ENCODE measurements around the gene TEAD1. TPM values are rescaled to one million over a fixed set of nuclear protein-coding genes. Genes with fewer than 3 reads are reported as not detected.

TEAD1 gene
- total RNA-seq, 4 donors from 2014 or later = 71.5 to 109 (median 88.5) TPM

GRCh38 chr11:12701811-12702592 lies 27.8 kb downstream of the TEAD1 start:
- Histone ChIP-seq H3K9me3 (no peaks in the 10 kb centered on the region), H3K27me3 (no peaks in the 10 kb centered on the region), H3K36me3 (no peaks in the 10 kb centered on the region), H3K4me3 (replicated peaks in 1 of 3) (no peak overlapping the region), H3K4me1 (peaks cover 29 to 53% of the 10 kb centered on the region in 2 donors), H3K27ac (no peak overlapping the region)
- 89 to 91% methylated on average over 11 of the region's 11 CpGs for WGBS, 2 donors
- TF ChIP-seq CTCF (IDR thresholded peaks at IDR 0.05) = no peak
- no peak for TF ChIP-seq POLR2A (IDR thresholded peaks at IDR 0.05)
- DNase-seq = no peak
- intact Hi-C loops (cut with DNase I) = no loop called here

- 84 to 85% methylated on average over 4 of the region's 4 CpGs for WGBS, 2 donors
- intact Hi-C loops (cut with DNase I) = no loop called here
- DNase-seq = no peak
- H3K36me3 ChIP-seq = no peaks in the 10 kb centered on the region
- TF ChIP-seq POLR2A (IDR thresholded peaks at IDR 0.05) (no peak), CTCF (IDR thresholded peaks at IDR 0.05) (no peak)
- no peak overlapping the region for H3K4me3 ChIP-seq (replicated peaks in 1 of 3)
- no peaks in the 10 kb centered on the region for H3K27me3 ChIP-seq
- H3K4me1 ChIP-seq = peaks cover 29 to 53% of the 10 kb centered on the region in 2 donors
- H3K27ac ChIP-seq = no peak overlapping the region
- no peaks in the 10 kb centered on the region for H3K9me3 ChIP-seq
These were observed 28.8 kb downstream of the TEAD1 start for GRCh38 chr11:12702999-12703453.

- Histone ChIP-seq H3K9me3 (no peaks in the 10 kb centered on the region), H3K36me3 (no peaks in the 10 kb centered on the region), H3K4me1 (peaks cover 25 to 48% of the 10 kb centered on the region in 2 donors), H3K27ac (no peak overlapping the region), H3K4me3 (replicated peaks in 1 of 3) (no peak overlapping the region), H3K27me3 (no peaks in the 10 kb centered on the region)
- intact Hi-C loops (cut with DNase I) = no loop called here
- no peak for DNase-seq
- no peak for TF ChIP-seq CTCF (IDR thresholded peaks at IDR 0.05)
- TF ChIP-seq POLR2A (IDR thresholded peaks at IDR 0.05) = no peak
- 64 to 68% methylated on average over 4 of the region's 4 CpGs for WGBS, 2 donors
These were observed 29.8 kb downstream of the TEAD1 start for GRCh38 chr11:12704049-12704448.

GRCh38 chr11:12705874-12706273 lies 31.7 kb downstream of the TEAD1 start:
- Histone ChIP-seq H3K9me3 (no peaks in the 10 kb centered on the region), H3K36me3 (no peaks in the 10 kb centered on the region), H3K27me3 (no peaks in the 10 kb centered on the region), H3K4me3 (replicated peaks in 1 of 3) (no peak overlapping the region), H3K4me1 (peaks cover 22 to 42% of the 10 kb centered on the region in 2 donors), H3K27ac (no peak overlapping the region)
- TF ChIP-seq CTCF (IDR thresholded peaks at IDR 0.05) = no peak
- TF ChIP-seq POLR2A (IDR thresholded peaks at IDR 0.05) = no peak
- intact Hi-C loops (cut with DNase I) = no loop called here
- DNase-seq = no peak
- WGBS, 2 donors = 66 to 79% methylated on average over 3 of the region's 3 CpGs
